Left renal cortex interstitium (tissue), 4 donors: ENCODE data around the gene MVB12A. TPM values are rescaled to one million over a fixed set of nuclear protein-coding genes. Genes with fewer than 3 reads are reported as not detected.

Source experiments
- DNase-seq, 4 donors: peaks; one replicate each; pipeline ENCODE4 v3.0.0-alpha.2; 2013; ENCODE audit warnings: low read depth in 4 of 4, low spot score in 2 of 4, missing footprints in 1 of 4
- polyA plus RNA-seq, 4 donors: library from polyadenylated mRNA; unstranded; fragments of 120-200 nt; gene quantifications; one replicate each; pipeline ENCODE4 v1.2.1, GENCODE V29; 2013; ENCODE audit not compliant: insufficient read length in 4 of 4

Gene MVB12A
- polyA plus RNA-seq, 4 donors: 53.2 to 97.6 (median 80.9) TPM

- no peak for DNase-seq
Observed at GRCh38 chr19:17441241-17442021, 21.6 kb downstream of the MVB12A start.

GRCh38 chr19:17445526-17446165 lies 25.8 kb downstream of the MVB12A start:
- no peak for DNase-seq

- no peak for DNase-seq
Observed at GRCh38 chr19:17447704-17448130, 27.9 kb downstream of the MVB12A start.

- DNase-seq: no peak
Observed at GRCh38 chr19:17448131-17448967, 28.5 kb downstream of the MVB12A start, which contains the start of gene TMEM221. Gene TMEM221 (minus strand): TSS chr19:17448668. CDS start chr19:17448462, 206 bp downstream.

GRCh38 chr19:17450264-17451075 lies 30.6 kb downstream of the MVB12A start:
- no peak for DNase-seq

GRCh38 chr19:17451820-17452219 lies 32.0 kb downstream of the MVB12A start:
- DNase-seq: no peak

GRCh38 chr19:17454576-17455071 lies 34.8 kb downstream of the MVB12A start:
- DNase-seq: no peak

GRCh38 chr19:17455308-17456123 lies 35.7 kb downstream of the MVB12A start:
- DNase-seq: no peak

- DNase-seq: no peak
Observed at GRCh38 chr19:17456127-17456526, 36.3 kb downstream of the MVB12A start.

GRCh38 chr19:17457616-17458015 lies 37.8 kb downstream of the MVB12A start:
- no peak for DNase-seq

- DNase-seq: no peak
Observed at GRCh38 chr19:17458970-17459369, 39.1 kb downstream of the MVB12A start.

- no peak for DNase-seq
Observed at GRCh38 chr19:17460372-17461230, 40.8 kb downstream of the MVB12A start, which contains the start of gene NXNL1. Gene NXNL1 (minus strand): TSS chr19:17460926. CDS start chr19:17460869, 57 bp downstream.

GRCh38 chr19:17466487-17466850 lies 46.6 kb downstream of the MVB12A start:
- no peak for DNase-seq

GRCh38 chr19:17467471-17468301 lies 47.8 kb downstream of the MVB12A start:
- DNase-seq: no peak

GRCh38 chr19:17468302-17469091 lies 48.6 kb downstream of the MVB12A start:
- DNase-seq: no peak

GRCh38 chr19:17469092-17469480 lies 49.2 kb downstream of the MVB12A start:
- no peak for DNase-seq
